ENCODE data around the gene ADAM22.
"Not testable (repeated sequence)": the region's sequence is repeated elsewhere in the genome, so short reads cannot be mapped to it uniquely, and the experiment has no call there.

ADAM22 gene, protein sequence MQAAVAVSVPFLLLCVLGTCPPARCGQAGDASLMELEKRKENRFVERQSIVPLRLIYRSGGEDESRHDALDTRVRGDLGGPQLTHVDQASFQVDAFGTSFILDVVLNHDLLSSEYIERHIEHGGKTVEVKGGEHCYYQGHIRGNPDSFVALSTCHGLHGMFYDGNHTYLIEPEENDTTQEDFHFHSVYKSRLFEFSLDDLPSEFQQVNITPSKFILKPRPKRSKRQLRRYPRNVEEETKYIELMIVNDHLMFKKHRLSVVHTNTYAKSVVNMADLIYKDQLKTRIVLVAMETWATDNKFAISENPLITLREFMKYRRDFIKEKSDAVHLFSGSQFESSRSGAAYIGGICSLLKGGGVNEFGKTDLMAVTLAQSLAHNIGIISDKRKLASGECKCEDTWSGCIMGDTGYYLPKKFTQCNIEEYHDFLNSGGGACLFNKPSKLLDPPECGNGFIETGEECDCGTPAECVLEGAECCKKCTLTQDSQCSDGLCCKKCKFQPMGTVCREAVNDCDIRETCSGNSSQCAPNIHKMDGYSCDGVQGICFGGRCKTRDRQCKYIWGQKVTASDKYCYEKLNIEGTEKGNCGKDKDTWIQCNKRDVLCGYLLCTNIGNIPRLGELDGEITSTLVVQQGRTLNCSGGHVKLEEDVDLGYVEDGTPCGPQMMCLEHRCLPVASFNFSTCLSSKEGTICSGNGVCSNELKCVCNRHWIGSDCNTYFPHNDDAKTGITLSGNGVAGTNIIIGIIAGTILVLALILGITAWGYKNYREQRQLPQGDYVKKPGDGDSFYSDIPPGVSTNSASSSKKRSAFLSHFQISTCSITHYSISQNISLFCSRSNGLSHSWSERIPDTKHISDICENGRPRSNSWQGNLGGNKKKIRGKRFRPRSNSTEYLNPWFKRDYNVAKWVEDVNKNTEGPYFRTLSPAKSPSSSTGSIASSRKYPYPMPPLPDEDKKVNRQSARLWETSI

DNA sequence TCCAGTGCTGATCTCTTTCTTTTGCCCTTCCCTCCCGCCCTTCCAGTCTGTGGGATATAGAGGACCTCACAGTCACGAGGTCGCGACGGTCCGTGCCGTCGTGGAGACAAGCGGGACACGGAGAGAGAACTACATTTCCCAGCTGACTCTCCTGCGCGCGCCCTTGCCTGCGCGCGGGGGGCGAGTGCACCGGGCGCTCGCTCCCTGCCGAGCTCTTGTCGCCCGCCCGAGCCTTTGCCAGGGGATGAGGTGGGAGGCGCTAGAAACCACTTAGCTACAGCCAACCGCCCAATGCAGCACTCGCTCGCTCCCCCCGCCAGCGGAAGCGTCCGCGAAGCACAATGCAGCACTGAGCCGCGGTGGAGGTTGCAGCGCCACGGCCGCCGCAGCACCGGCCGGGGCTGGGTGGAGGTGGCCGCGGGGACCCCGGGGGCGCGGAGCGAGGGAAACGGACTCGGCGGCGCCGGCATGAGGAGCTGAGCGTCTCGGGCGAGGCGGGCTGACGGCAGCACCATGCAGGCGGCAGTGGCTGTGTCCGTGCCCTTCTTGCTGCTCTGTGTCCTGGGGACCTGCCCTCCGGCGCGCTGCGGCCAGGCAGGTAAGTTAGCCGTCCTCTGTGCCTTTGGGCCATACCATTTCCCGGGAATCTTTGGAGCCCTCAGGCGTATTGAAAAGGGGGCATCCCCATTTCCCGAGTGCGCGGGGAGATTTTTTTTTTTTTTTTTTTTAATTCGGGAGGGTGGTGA, at the start of gene ADAM22:
TSS of gene ADAM22 (plus strand) at position 299 of the 746 bp plus-strand sequence. CDS start at position 514, 215 bp downstream.
- DNase-seq (ENCODE audit: low spot score): peak; percentile 94
- TF ChIP-seq, protein P1, sequence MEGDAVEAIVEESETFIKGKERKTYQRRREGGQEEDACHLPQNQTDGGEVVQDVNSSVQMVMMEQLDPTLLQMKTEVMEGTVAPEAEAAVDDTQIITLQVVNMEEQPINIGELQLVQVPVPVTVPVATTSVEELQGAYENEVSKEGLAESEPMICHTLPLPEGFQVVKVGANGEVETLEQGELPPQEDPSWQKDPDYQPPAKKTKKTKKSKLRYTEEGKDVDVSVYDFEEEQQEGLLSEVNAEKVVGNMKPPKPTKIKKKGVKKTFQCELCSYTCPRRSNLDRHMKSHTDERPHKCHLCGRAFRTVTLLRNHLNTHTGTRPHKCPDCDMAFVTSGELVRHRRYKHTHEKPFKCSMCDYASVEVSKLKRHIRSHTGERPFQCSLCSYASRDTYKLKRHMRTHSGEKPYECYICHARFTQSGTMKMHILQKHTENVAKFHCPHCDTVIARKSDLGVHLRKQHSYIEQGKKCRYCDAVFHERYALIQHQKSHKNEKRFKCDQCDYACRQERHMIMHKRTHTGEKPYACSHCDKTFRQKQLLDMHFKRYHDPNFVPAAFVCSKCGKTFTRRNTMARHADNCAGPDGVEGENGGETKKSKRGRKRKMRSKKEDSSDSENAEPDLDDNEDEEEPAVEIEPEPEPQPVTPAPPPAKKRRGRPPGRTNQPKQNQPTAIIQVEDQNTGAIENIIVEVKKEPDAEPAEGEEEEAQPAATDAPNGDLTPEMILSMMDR (IDR thresholded peaks at IDR 0.05; ENCODE audit: extremely low read depth, missing control alignments): no peak

DNA sequence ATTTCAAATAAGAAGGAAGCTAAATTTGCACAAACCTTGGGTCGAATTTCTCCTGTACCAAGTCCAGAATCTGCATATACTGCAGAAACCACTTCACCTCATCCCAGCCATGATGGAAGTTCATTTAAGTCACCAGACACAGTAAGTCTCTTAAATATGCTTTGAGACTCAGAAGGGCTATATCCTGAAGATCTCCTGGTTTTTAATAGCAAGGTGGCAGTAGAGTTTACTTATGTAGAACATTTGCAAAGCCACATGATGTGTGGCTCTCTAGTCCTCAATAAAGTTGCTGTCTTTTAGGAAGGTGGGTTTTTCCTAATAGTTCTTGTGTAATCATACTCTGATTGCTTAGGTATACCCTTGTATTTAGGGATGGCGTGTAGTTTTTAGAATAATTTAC, 49.0 kb upstream of the ADAM22 start:
- TF ChIP-seq, protein P1 (IDR thresholded peaks at IDR 0.05; ENCODE audit: extremely low read depth, missing control alignments): no peak
- DNase-seq (ENCODE audit: low spot score): no peak

DNA sequence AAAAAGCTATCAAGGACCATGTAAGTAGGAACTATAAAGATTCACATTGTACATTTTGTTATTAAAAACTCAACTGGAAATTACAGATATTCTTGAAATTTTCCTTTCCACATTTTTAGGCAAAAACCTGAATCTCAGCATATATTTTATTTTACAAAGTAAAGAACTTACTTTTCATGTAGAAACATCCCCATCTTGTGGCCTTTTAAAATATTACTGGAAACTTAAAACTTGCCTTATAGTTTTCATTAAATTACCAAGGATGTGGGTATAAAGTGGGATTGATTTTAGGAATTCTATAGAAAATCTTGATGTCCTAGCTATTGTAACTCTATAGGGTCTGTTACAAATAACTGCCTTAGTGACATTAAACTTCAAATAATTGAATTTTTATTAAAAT, 47.2 kb upstream of the ADAM22 start:
- TF ChIP-seq, protein P1 (IDR thresholded peaks at IDR 0.05; ENCODE audit: extremely low read depth, missing control alignments): no peak
- no peak for DNase-seq (ENCODE audit: low spot score)

DNA sequence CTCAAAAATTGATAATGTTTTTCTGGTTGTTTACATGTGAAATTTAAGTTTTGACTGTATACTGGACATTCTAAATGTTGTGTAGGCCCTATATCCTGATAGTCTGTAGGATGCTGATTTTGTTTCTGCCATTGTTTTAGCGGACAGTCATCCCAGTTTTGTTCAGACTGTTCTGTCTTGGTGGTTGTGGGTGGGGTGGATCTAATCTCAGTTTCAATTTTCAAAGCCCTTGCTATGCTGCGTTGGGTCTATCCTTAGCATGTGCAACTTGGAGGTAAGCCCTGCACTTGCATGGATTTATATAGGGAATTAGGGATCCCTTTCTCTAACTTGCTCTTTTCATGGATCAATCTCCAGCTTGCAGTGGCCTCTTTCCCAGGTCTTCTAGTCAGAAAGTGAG, 38.7 kb upstream of the ADAM22 start:
- TF ChIP-seq, protein P1 (IDR thresholded peaks at IDR 0.05; ENCODE audit: extremely low read depth, missing control alignments): no peak
- DNase-seq (ENCODE audit: low spot score): no peak

DNA sequence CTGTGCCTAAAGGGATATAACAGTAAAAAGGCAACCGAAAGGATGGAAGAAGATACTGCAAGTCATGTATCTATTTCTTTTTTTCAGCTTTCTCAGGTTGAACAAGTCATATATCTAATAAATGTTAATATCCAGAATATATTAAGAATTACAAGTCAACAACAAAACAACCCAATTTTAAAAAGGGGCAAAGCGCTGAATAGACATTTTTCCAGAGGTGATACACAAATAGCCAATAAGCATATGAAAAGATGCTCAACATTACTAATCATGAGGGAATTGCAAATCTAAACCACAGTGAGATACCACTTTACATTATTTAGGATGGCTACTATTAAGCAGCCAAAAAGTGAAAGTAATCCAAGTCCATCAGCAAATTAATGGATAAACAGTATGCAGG, 34.8 kb upstream of the ADAM22 start:
- DNase-seq (ENCODE audit: low spot score): no peak
- TF ChIP-seq, protein P1 (IDR thresholded peaks at IDR 0.05; ENCODE audit: extremely low read depth, missing control alignments): no peak

DNA sequence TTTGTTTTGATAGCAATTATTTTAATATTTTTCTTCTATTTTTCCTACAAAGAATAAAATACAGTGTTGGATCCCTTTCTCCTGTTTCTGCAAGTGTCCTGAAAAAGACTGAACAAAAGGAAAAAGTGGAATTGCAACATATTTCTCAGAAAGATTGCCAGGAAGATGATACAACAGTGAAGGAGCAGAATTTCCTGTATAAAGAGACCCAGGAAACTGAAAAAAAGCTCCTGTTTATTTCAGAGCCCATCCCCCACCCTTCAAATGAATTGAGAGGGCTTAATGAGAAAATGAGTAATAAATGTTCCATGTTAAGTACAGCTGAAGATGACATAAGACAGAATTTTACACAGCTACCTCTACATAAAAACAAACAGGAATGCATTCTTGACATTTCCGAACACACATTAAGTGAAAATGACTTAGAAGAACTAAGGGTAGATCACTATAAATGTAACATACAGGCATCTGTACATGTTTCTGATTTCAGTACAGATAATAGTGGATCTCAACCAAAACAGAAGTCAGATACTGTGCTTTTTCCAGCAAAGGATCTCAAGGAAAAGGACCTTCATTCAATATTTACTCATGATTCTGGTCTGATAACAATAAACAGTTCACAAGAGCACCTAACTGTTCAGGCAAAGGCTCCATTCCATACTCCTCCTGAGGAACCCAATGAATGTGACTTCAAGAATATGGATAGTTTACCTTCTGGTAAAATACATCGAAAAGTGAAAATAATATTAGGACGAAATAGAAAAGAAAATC, 26.7 kb upstream of the ADAM22 start:
- DNase-seq (ENCODE audit: low spot score): not testable (repeated sequence)

DNA sequence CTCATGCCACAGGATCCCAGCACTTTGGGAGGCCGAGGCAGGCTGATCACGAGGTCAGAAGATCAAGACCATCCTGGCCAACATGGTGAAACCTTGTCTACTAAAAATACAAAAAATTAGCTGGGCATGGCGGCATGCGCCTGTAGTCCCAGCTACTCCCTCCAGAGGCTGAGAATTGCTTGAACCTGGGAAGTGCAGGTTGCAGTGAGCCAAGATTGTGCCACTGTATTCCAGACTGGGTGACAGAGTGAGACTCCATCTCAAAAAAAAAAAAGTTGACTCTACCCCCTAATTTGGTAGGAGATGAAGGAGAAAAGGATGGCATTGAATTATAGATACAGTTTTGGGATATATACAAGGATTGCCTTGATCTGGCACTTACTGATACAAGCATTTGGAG, 25.2 kb upstream of the ADAM22 start:
- DNase-seq (ENCODE audit: low spot score): not testable (repeated sequence)
